Cardiac fibroblast (primary cell): ENCODE measurements around the gene CHD2.
"Not testable (repeated sequence)": the region's sequence is repeated elsewhere in the genome, so short reads cannot be mapped to it uniquely, and the experiment has no call there.

Experiments
- DNase-seq, 2 donors: peaks; one replicate each; pipeline versions ENCODE4 v3.0.0 to v3.0.0-alpha.2; 2010; ENCODE audit warnings: low read depth in 2 of 2
- H3K4me3 ChIP-seq, 2 donors: replicated peaks in 1 of 2; 1 replicate in 1 of 2; 2 replicates in 1 of 2; pipeline ENCODE4 v1.5.1; 2011; ENCODE audit warnings: low read depth in 2 of 2, low read length in 2 of 2, mild to moderate bottlenecking in 2 of 2, moderate library complexity in 1 of 2
- TF ChIP-seq, protein P1 (sequence below): IDR thresholded peaks from one replicate; pipeline ENCODE4 v1.5.1; 2011; ENCODE audit warnings: low read depth, mild to moderate bottlenecking, low read length, inconsistent platforms

The CHD2 gene

DNA sequence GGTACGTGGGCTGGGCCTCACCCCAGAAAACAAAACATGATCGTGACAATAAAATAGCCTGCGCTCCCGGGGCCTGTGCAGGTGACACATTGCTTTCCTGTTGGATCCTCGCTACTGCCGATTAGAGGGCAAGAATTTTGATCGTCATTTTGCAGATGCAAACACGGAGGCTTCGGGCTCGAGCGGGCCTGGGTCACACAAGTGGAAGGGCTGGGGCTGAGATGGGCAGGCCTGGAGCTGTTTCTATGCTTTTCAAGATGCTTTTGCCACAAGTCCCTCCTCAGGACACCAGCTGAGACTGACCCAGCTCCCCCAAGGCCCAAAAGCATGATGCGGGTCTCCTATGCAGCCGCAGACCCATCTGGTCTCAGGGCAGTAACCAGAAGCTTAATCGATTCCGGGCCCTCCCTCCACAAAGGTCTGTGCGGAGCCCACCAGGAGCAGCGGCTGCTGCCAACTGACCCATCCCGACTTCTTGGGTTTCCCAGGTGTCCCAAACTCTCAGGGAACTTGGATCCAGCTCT, 158.8 kb downstream of the CHD2 start:
- TF ChIP-seq, protein P1, sequence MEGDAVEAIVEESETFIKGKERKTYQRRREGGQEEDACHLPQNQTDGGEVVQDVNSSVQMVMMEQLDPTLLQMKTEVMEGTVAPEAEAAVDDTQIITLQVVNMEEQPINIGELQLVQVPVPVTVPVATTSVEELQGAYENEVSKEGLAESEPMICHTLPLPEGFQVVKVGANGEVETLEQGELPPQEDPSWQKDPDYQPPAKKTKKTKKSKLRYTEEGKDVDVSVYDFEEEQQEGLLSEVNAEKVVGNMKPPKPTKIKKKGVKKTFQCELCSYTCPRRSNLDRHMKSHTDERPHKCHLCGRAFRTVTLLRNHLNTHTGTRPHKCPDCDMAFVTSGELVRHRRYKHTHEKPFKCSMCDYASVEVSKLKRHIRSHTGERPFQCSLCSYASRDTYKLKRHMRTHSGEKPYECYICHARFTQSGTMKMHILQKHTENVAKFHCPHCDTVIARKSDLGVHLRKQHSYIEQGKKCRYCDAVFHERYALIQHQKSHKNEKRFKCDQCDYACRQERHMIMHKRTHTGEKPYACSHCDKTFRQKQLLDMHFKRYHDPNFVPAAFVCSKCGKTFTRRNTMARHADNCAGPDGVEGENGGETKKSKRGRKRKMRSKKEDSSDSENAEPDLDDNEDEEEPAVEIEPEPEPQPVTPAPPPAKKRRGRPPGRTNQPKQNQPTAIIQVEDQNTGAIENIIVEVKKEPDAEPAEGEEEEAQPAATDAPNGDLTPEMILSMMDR = no peak
- H3K4me3 ChIP-seq = no peak overlapping the region
- DNase-seq = no peak

GRCh38 chr15:93059442-93059841, 159.3 kb downstream of the CHD2 start:
- TF ChIP-seq, protein P1 = no peak
- H3K4me3 ChIP-seq = no peak overlapping the region
- no peak for DNase-seq

GRCh38 chr15:93060336-93061248, 160.5 kb downstream of the CHD2 start:
- no peak overlapping the region for H3K4me3 ChIP-seq
- TF ChIP-seq, protein P1 = no peak
- DNase-seq = no peak

GRCh38 chr15:93062628-93063261, 162.6 kb downstream of the CHD2 start:
- DNase-seq = not testable (repeated sequence)

DNA sequence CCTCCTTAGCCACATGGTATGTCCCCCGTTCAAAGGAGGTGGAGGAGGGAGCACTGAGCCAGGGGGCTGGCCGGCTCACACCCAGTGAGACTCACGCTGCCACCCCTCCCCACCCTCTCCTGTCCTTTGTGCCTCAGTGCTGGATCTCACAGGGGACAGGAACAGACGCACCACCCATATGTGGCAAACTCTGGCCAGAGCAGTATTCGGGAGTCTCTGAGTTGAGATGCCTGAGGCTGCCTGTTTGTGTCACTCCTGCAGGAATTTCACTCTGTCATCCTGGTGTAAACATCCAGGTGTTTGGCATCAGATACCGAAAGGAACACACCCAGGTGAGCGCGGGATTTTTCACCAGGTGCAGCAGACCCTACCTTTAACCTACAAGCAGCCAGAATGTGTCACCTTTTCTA, 163.1 kb downstream of the CHD2 start:
- H3K4me3 ChIP-seq = no peak overlapping the region
- TF ChIP-seq, protein P1 = no peak

More at GRCh38 chr15:93062628-93063261, 162.6 kb downstream of the CHD2 start:
- H3K4me3 ChIP-seq = not testable (repeated sequence)

GRCh38 chr15:93063796-93064690, 163.9 kb downstream of the CHD2 start:
- no peak for DNase-seq
- TF ChIP-seq, protein P1 = no peak
- H3K4me3 ChIP-seq = no peak overlapping the region

More for the DNA sequence above, 163.1 kb downstream of the CHD2 start:
- no peak for DNase-seq
